ENCODE results near the gene NDUFS3.
"Not testable (repeated sequence)": the region's sequence is repeated elsewhere in the genome, so short reads cannot be mapped to it uniquely, and the experiment has no call there.

The NDUFS3 gene

GRCh38 chr11:47562393-47562792, 16.5 kb upstream of the NDUFS3 start:
- DNase-seq = not testable (repeated sequence)

- DNase-seq = not testable (repeated sequence)
Observed at GRCh38 chr11:47564366-47564765, 14.5 kb upstream of the NDUFS3 start.

DNA sequence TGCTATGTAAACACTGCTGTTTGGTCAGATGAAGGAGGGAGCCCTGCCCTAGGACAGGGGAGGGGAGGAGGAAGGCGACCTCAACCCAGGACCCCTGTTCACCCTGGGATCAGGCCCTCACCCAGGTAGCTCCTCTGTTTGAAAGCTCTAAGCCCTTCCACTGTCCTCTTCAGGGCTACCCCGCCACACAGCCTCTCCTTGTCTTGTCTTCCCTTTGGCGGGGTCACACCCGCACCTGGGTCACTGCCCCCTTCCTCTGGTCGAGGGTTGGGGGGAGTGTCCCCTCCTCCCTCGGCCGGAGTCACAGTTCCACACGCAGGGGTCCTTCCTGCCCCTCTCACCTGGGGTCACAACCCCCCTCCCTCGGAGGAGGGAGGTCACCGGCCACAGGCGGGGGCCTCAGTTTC, 13.9 kb upstream of the NDUFS3 start:
- no peak for DNase-seq

DNA sequence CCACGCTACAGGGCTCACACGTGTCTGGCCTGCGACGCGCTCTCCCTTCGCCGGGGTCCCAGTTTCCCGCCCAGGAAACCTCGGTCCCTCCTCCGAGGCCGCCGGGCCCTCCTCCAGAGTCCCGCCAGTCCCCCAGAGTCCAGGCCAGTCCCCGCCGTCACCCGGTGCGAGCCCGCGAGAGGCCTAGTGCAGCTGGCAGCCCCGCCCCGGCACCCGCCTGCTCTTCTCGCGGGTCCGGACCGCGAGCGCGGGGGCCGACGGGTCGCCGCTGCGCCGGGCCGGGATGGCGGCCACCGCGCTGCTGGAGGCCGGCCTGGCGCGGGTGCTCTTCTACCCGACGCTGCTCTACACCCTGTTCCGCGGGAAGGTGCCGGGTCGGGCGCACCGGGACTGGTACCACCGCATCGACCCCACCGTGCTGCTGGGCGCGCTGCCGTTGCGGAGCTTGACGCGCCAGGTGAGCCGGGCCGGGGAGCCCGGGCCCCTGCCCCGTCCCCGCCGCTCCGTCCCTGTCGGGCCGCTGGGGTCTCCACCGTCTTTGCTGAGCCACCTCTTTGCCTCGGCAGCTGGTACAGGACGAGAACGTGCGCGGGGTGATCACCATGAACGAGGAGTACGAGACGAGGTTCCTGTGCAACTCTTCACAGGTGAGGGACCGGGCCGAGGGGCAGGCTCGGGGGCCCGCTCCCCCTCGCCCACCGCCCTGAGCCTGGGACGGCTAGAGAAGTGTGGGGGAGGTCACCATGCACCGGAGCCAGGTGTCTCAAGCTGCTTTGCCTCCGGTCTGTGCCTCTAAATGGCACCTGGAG, 13.3 kb upstream of the NDUFS3 start, which contains the start of gene PTPMT1:
PTPMT1 (plus strand) TSS at position 260 of the 809 bp plus-strand sequence; CDS start at position 284, 24 bp downstream.
- peak; percentile 64 for DNase-seq

- no peak for DNase-seq
Observed at GRCh38 chr11:47566149-47566698, 12.7 kb upstream of the NDUFS3 start.

DNA sequence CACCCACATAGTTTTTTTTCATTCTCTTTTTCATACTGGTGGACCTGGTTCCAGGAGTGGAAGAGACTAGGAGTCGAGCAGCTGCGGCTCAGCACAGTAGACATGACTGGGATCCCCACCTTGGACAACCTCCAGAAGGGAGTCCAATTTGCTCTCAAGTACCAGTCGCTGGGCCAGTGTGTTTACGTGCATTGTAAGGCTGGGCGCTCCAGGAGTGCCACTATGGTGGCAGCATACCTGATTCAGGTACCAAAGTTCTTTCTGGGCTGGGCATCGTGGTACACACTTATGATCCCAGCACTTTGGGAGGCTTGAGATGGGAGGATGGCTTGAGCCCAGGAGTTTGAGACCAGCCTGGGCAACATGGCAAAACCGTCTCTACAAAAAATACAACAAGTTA, 9.2 kb upstream of the NDUFS3 start:
- no peak for DNase-seq

DNA sequence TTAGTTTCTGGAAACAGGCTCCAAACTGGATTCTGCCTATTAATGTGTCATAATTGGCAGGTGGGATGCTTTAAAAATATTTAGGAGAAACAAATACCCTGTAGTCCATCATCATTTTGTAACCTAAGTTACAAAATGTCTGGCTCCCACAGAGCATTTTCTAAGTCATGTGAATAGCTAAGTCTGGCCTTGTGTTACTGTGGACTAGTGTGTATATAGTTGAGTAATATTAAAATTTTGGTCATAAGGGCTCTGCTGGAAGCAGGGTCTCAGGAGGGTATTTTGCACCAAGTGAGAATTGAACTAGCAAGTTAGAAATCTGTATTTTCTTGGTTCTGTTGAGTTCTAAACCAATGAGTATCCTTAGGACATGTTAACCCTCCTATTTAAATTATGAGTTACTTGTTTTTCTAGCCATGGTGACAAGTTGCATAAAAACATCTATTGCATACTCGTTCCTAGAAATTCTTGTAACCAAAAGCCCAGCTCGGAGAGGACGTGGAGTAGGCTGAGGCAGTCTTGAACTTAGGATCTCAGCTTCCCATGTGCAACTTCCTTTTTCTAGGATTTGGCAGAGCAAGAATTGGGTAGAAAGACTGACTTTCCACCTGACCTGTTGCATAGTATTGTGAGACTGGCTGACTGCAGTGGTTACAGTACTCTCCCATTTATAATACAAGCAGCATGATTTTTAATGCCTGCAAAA, 8.1 kb upstream of the NDUFS3 start:
- DNase-seq = no peak

GRCh38 chr11:47571357-47571729, 7.5 kb upstream of the NDUFS3 start:
- no peak for DNase-seq

- no peak for DNase-seq
Observed at GRCh38 chr11:47571895-47572294, 7.0 kb upstream of the NDUFS3 start.

- no peak for DNase-seq
Observed at GRCh38 chr11:47572715-47573255, 6.1 kb upstream of the NDUFS3 start.

DNA sequence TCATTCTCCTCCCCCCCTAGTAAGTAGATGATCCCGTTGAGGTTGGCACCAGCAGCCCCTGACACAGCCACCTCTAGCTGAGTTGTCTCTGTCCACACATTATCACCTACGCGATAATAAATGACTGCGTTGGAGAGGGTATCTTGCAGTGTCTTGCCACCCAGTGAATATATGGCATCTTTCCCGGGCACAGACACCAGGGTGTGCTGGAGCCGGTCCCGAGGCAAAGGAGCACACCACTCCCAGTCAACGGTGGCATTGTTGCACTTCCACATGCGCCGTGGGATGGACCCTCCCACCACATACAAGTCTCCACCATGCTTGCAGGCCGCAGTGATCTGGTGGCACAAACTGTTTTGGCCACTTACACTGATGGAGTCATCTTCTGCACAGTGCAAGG, 5.6 kb upstream of the NDUFS3 start:
- no peak for DNase-seq

DNA sequence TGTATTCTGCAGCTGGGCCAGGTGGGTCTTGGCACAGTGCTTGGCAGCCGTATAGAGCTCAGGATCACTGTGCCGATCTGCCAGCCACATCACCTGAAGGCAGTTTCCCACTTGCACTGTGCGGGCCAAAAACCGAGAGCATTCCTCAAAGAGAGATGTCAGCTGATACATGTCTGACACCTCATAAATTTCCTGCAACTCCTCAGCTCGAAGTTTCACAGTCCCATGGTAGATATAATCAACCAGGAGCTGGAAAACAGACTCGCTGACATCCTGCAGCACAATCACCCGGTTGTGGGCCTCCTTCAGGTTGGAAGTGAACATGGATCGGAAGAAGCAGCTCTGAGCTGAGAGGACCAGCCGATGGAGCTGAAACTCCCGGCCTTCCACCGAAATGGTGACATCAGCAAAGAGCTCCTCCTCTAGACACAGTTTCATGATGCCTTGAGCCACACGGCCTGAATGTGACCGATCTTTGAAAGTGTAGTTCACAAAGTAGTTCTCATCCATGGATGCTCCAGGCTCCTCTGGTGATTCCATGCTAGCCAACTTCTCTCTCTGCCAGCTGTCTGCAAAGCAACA, 1.3 kb upstream of the NDUFS3 start:
- no peak for DNase-seq

DNA sequence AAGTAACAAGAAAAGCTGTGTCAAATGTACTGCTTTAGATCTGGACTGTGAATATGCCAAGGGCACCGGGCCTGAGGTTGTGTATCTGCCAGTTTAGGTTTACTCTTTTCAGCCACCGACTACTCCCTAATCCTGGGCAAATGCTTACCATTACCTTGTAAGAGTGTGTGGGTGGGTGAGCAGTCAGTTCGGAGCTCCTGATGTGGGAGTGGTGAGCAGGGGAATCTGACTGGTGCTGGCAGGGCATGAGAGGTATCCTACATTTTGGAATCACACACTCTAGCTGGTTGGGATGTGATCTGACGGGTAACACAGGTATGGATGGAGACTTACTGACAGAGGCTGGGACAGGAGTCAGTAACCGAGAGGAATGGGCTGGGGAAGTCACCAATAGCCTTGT, 5.0 kb downstream of the NDUFS3 start:
- no peak for DNase-seq

GRCh38 chr11:47586098-47586855, 7.4 kb downstream of the NDUFS3 start, which contains the start of gene FAM180B:
FAM180B (plus strand) TSS chr11:47586678; CDS start chr11:47586769, 91 bp downstream.
- no peak for DNase-seq

GRCh38 chr11:47587039-47587716, 8.3 kb downstream of the NDUFS3 start:
- no peak for DNase-seq

- no peak for DNase-seq
Observed at GRCh38 chr11:47587723-47588326, 9.0 kb downstream of the NDUFS3 start.

- DNase-seq = no peak
Observed at GRCh38 chr11:47589118-47589517, 10.2 kb downstream of the NDUFS3 start.

- no peak for DNase-seq
Observed at GRCh38 chr11:47589584-47589976, 10.7 kb downstream of the NDUFS3 start.

- no peak for DNase-seq
Observed at GRCh38 chr11:47589977-47590861, 11.3 kb downstream of the NDUFS3 start.

GRCh38 chr11:47591764-47592163, 12.9 kb downstream of the NDUFS3 start:
- DNase-seq = no peak

All from activated CD8-positive, alpha-beta memory T cell treated with anti-CD3 and anti-CD28 coated beads, Interleukin-2, amount 50 U/mL, for 4 hours (primary cell).